RPMI8226 (cell line): Measurements from ENCODE around the gene EIF4H.
"Not testable (repeated sequence)": the region's sequence is repeated elsewhere in the genome, so short reads cannot be mapped to it uniquely, and the experiment has no call there.

Experiments
- DNase-seq: peaks from one replicate; pipeline ENCODE4 v3.0.0-alpha.2; 2015

The EIF4H gene

DNA sequence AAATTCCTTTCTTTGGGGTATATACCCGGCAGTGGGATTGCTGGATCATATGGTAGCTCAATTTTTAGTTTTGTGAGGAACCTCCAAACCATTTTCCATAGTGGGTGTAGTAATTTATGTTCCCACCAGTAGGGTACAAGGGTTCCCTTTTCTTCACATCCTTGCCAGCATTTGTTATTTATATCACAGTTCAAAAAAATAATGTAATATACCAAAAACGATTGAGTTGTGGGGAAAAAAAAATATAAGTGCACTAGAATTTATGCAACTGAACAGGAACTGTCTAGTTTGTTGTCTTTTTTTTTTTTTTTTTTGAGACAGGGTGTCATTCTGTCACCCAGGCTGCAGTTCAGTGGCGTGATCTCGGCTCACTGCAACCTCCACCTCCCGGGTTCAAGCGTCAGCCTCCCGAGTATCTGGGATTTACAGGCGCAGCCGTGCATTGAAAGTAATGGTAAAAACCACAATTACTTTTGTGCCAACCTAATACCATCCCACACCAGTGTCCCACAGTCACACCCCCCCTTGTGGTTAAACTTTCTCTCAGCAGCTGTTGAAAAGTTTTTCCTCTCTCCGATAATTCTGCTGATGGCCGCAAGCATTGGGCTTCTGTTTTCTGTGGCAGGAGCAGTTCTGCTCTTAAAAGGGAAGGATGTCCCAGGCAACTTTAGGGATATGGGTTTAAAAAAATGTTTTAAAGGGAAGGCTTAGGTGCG is 28.8 kb downstream of the EIF4H start:
- peak; percentile 89 for DNase-seq

DNA sequence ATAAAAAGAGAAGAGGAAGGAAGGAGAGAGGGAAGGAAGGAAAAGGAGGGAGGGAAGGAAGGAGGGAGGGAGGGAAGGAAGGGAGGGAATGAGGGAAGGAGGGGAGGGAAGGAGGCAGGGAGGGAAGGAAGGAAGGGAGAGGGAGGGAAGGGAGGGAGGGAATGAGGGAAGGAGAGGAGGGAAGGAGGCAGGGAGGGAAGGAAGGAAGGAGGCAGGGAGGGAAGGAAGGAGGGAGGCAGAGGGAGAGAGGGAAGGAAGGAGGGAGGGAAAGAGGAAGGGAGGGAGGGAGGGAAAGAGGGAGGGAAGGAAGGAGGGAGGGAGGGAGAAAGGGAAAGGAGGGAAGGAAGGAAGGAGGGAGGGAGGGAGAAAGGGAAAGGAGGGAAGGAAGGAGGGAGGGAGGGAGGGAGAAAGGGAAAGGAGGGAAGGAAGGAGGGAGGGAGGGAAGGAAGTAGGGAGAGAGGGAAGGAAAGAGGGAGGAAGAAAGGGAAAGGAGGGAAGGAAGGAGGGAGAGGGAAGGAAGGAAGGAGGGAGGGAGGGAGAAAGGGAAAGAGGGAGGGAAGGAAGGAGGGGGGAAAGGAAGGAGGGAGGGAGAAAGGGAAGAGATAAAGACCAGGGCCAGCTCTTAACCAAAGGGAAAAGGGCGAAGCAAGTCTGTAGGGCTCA is 29.9 kb downstream of the EIF4H start:
- no peak for DNase-seq

DNA sequence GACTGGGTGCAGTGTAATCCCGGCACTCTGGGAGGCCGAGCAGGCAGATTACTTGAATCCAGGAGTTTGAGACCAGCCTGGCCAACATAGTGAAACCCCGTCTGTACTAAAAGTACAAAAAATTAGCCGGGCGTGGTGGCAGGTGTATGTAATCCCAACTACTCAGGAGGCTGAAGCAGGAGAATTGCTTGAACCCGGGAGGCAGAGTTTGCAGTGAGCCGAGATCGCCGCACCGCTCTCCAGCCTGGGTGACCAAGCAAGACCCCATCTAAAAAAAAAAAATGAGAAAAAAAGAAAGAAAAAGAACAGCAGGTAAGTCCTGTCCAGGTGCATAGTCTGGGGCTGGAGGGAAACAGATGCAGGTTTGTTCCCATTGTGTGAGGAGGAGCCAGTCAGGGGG is 31.9 kb downstream of the EIF4H start:
- DNase-seq, result not testable (repeated sequence)

DNA sequence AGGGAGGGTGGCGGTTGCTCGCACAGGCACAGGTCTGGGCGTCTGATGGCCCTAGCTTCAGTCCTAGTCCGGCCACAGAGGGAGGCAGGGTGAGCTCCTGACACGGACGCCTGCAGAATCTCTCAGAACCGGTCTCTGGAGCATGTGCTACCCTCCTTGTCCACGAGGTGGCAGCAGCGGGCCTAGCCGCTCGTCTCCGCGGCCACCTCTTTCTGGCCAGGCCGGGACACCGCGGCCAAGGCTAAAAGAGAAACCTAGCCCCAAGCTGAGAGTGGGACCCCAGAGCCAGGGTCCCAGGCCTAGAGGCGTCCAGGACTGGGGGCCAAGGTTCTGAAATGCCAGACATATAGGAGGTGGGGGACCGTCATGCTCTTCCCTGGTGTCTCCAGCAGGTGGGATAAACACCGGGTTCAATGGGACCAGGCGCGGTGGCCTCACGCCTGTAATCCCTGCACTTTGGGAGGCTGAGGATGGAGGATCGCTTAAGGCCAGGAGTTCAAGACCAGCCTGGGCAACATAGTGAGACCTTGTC is 32.5 kb downstream of the EIF4H start:
- DNase-seq, result peak; percentile 87

DNA sequence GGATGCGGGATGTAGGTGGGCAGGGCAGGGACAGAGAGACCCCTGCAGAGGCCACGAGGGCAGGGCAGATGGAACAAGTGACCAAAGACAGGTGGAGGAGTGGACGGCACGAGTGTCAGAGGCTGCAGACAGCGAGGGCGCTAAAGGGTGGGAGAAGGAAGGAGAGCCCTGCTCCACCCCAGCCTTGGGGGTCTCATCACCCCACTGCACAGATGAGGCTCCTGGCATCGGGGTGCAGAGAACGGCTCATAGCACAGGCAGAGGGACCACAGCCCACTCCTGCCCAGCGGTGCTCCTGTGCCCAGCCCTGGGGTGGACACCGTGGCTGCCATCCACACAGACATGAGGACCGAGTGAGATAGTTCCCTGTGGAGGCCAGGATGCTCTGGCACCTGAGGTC is 33.4 kb downstream of the EIF4H start:
- no peak for DNase-seq

DNA sequence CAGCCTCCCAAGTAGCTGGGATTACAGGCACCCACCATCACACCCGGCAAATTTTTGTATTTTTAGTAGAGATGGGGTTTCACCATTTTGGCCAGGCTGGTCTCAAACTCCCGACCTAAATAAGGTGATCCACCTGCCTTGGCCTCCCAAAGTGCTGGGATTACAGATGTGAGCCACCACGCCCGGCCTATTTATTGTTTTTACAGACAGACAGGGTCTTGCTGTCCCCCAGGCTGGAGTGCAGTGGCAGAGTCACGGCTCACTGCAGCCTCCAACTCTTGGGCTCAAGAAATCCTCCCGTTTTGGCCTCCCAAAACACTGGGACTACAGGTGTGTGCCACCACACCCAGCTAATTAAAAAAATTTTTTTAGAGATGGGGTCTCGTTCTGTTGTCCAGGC is 34.1 kb downstream of the EIF4H start:
- DNase-seq, result not testable (repeated sequence)

DNA sequence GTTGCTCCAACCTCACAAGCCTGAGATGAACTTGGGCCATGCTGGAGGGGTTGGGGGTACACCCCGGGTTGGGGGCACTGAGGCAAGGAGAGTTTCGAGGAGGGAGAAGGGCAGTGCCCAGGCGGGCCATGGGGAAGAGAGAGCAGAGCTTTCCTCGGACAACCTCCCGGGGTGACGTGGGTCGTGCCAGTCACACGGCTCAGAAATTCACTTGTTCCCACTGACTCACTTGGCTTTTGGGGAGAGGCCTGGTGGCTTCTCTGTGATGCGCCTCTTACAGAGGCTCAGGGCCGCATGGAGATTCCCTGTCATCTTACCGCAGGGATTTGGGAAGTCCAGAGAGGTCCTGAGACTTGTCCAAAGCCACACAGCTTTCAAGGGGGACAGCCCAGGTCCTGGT is 38.5 kb downstream of the EIF4H start:
- DNase-seq, result no peak

DNA sequence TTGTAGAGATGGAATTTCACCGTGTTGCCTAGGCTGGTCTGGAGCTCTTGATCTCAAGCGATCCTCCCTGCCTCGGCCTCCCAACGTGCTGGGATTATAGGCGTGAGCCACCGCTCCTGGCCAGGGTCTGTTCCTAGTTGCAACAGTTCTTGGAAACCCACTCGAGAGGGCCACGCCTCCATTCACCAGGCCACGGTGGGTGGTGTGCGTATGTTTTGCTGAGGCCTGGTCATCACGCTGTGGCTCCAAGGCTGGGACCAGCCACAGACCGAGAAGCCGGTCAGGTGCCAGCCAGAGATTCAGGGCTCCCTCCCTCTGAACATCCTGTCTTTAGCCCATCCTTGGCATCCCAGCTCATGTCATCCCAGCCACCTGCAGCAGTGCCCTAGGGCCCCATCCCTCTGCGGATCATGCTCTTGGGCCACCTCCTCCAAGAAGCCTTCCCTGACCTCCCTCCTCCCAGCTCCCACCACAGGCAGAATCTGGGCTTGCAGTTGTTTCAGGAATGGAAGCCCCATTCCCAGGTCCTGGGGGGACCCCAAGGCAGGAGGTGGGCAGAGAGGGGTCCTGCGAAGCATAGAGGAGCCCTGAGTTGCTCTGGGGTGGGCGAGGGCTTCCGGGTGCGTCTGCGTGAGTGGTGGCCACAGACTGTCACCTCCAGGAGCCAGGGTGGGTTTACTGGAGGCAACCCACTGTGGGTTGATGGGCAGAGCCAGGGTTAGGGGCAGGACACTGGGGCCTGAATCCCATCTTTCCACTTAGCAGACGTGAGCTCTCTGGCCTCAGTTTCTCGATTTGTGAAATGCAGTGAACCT is 40.9 kb downstream of the EIF4H start:
- no peak for DNase-seq

DNA sequence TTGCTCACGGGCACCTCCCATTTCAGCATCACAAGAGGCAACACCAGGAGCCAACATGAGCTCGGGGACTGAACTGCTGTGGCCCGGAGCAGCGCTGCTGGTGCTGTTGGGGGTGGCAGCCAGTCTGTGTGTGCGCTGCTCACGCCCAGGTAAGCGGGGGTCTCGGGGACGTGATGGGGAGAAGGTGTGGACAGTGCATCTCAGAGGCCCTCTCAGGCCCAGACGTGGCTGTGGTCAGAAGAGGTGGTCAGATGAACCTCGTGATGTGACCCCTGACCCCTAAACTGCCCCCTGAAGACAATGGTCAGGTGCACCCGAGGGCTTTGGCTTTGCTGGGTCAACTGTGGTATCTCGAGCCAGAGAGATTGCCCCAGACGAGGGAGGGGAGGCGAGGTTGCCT is 41.8 kb downstream of the EIF4H start:
- DNase-seq, result no peak

DNA sequence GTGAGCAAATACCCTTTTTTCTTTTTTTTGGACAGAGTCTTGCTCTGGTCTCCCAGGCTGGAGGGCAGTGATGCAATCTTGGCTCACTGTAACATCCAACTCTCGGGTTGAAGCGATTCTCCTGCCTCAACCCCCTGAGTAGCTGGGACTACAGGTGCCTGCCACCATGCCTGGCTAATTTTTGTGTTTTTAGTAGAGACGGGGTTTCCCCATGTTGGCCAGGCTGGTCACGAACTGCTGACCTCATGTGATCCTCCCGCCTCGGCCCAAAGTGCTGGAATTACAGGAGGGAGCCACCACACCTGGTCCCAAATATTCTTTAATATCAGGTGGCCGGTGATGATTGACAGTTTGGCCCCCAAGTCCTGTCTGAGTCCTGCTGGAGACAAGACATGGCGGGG is 42.2 kb downstream of the EIF4H start:
- DNase-seq, result peak; percentile 59

DNA sequence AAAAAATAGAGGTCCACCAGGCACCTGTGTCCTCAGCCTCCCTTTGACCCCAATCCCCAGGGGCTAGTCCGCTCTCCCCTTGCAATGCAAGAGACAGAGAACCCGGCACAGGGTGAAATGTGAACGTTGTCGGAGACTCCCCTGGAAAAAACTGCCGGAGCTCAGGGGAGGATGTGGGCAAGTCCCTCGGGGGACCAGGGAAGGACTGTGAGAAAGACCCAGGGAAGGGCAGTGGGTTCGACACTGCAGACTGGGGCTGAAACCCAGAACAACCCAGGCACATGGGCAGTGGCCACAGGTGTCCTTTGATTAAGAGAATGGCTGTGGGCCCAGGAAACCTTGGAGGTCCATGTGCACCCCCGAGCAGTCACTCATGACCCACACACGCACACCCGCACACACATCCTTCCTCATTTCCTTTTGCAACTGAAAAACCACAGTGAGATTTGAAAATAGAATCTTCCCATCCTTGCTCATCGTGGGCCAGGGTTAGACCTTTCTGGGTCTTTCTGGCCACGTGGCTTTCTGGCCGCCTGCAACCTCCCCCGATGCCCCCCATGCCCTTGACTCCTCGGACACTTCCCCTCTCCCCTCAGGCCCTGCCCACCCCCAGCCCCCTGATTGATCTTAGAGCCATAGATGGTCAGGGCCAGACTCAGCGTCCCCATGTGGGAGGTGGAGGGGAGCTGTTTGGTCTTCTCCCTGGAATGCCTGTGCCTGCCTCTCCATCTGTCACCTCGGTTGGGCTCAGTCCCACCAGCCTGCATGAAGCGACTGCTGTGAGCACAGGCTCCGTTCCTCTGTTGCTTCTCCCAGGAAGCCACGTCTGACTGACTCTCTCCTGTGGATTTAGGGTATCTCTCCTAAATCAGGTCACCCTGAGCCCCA is 43.5 kb downstream of the EIF4H start:
- peak; percentile 59 for DNase-seq

DNA sequence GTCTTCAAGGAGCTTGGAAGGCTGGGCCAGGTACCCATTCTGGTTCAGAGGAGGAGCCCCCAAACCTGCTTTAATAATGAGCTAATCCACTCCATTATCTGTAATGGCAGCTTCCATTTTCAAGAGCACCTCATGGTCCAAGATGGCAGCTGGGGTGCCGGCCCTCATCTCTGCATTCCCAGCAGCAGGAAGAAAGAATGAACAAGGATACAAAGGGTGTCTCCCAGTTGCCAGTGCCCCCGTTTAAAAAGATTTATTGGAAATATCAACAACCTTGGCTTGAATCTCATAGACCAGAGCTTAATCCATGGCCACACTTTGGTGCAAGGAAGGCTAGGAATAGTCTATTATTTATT is 44.2 kb downstream of the EIF4H start:
- no peak for DNase-seq

DNA sequence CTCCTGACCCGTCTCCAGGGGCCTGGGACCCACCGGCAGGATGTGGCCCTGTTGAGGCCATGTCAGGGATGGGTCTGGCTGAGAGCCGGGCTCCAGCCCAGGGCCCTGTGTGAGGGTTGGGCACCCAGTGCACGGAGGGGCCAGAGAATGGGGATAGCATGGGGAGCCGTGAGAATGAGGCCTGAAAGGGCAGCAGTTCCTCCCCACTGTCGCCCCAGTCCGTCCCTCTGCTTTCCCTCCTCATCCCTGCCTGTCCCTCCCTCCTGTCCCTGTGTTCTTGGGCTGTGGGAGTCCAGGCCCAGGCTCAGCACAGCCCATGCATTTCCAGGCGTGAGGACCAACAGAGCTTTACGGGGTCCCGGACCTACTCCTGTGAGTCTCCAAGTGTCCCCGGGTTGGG is 45.3 kb downstream of the EIF4H start:
- DNase-seq, result no peak

DNA sequence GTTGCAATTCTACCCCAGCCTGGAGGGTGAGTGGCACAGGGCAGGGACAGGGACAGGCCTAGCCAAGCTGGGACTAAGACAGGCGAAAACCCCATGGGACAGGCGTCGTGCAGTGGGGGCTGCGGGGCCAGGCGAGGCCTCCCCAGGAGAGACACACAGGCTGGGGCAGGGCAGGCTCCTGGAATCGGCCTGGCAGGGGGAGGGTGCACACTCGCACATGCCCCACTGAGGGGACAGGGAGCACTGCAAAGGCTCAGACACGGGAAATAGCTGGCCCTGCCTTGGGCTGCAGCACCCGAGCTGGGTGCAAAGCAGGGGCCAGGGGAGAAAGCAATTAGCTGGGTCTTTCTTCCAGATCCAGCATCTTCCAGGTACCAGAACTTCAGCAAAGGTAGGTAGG is 46.1 kb downstream of the EIF4H start:
- no peak for DNase-seq

DNA sequence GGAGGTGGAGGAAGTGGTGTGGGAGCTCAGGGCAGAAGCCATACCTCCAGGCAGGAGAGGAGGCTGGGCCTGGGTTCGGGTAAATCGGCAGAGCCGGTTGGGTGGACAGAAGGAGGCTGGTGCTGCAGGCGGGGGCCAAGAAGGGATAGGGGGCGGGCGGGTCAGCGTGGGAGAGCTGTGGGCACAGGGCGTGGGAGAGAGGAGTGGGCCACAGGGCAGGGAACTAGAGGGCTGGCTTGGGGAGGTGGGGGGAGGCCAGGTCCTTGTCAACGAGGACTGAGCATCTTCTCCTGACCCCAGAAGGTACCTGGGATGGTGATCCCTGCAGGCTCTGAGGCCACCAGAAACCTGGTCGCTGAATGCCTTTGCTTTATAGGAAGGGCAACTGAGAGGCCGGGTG is 47.6 kb downstream of the EIF4H start:
- no peak for DNase-seq

DNA sequence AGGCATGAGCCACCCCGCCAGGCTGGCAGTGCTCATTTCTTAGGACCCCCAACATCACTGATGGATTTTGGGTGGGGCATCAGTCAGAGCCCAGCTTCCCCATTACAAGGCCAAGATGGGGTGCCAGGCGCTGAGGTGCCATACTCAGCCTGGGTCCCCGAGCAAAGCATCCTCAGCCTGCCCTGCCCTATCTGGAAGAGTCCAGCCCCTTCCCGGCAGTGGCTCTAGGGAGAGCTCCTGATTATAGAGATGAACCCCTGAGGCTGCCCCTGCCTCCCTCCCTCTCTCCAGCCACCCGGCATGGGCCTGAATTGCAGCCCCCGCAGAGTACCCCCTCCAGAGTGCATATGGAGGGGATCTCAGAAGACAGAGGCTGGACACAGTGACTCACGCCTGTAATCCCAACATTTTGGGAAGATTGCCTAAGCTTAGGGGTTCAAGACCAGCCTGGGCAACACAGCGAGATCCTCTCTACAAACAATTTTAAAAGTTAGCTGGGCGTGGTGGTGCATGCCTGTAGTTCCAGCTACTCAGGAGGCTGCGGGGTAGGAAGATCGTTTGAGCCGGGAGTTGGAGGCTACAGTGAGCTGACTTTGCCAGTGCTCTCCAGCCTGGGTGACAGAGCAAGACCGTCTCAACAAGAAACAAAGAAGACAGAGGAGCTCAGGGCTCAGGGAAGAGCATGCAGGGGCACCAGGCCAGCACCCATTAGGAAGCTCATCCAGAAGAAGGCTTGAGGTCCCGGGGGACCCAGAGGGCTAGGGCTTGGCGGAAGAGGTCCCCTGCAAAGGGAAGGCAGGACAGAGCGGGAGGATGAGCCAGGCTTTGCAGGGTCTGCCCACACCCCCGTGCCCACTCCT is 48.9 kb downstream of the EIF4H start:
- DNase-seq, result no peak

DNA sequence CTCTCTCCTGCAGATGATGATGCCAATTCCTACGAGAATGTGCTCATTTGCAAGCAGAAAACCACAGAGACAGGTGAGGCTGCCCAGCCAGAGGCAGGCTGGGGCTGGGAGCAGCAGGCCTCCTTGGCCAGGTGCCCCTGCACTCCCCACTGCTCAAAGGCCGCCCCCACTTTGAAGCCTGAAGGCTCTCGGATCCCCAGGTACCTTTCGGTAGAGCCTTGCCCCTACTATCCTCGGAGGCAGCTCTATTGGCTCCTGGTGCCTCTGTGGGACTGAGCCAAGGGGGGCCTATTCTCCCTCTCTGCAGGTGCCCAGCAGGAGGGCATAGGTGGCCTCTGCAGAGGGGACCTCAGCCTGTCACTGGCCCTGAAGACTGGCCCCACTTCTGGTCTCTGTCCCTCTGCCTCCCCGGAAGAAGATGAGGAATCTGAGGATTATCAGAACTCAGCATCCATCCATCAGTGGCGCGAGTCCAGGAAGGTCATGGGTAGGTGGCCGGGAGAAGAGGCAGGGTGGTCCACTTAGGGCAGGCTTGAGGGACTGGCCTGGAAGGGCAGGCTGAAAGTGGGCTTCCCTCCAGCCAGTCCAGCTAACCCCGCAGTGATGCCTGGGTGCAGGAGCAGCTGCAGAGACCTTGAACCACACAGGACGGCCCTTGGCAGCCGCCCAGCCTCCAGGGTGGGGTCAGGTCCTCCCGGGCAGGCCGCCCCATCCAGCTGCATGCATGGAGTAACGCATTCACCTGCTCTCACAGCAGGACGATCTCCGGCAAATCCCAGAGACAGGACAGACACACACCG is 49.8 kb downstream of the EIF4H start:
- peak; percentile 42 for DNase-seq

DNA sequence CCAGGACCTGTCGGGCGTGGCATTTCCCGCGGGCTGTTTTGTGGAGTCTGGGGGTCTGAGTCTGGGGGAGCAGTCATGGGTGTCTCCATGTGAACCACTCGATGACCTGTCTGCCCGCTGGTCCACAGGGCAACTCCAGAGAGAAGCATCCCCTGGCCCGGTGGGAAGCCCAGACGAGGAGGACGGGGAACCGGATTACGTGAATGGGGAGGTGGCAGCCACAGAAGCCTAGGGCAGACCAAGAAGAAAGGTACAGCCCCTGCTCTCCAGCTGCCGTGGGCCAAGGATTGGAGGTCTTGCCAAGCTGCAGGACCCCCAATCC is 50.3 kb downstream of the EIF4H start:
- no peak for DNase-seq

DNA sequence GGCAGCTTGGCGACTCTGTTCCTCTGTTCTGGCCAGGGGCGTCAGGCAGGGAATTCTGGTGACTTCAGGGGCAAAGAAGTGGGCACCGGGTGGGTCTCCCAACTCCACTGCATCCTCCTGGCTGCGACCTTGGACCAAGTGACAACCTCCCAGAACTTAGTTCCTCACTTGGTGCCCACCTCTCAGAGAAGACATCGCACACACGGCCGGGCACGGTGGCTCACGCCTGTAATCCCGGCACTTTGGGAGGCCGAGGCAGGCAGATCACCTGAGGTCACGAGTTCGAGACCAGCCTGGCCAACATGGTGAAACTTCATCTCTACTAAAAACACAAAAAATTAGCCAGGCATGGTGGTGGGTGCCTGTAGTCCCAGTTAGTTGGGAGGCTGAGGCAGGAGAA is 50.8 kb downstream of the EIF4H start:
- not testable (repeated sequence) for DNase-seq

DNA sequence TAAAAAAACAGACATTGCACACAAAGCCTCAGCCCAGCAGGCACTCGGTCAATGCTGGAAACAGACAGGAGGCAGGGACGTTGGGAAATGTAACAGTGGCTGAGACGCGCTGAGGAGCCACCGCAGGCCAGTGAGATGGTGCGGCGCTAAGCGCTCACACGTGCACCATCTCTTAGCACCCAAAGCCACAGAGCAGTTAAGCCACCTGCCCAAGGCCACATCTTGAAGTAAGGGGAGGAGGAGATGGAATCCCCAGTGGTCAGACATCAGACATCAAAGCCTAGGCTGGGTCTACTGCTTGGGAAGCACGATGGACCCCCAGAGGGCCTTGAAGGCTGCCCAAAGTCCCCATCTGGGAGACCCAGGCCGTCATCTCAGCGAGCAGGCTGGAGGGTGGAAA is 51.2 kb downstream of the EIF4H start:
- DNase-seq, result no peak

DNA sequence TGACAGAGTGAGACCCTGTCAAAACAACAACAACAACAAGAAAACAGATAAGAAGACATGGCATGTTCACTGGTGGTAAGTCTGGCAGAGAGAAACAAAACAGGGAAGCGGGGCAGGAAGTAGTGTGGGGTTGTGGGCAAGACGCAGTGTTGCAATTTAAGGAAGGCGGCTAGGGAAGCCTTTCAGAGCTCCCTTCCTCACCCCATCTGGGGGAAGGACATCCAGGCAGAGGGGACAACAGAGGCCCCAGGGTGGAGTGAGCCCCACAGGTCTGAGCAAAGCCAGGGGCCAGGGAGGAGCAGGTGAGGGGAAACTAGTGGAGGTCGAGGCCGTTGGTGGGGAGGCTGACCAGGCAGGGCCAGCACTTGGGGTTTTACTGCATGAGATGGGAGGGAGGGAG is 52.5 kb downstream of the EIF4H start:
- DNase-seq, result no peak
